Measurements from ENCODE around the gene ZNF554. TPM values are rescaled to one million over a fixed set of nuclear protein-coding genes. Genes with fewer than 3 reads are reported as not detected.
A peak's percentile ranks its signal among the peaks of the same experiment; 100 is the strongest.

Gene ZNF554
- total RNA-seq, 3 donors from 2014 or later (not counting 1 experiment from before 2014, with no cell fraction given), result 3.4 to 5.6 (median 3.7) TPM

DNA sequence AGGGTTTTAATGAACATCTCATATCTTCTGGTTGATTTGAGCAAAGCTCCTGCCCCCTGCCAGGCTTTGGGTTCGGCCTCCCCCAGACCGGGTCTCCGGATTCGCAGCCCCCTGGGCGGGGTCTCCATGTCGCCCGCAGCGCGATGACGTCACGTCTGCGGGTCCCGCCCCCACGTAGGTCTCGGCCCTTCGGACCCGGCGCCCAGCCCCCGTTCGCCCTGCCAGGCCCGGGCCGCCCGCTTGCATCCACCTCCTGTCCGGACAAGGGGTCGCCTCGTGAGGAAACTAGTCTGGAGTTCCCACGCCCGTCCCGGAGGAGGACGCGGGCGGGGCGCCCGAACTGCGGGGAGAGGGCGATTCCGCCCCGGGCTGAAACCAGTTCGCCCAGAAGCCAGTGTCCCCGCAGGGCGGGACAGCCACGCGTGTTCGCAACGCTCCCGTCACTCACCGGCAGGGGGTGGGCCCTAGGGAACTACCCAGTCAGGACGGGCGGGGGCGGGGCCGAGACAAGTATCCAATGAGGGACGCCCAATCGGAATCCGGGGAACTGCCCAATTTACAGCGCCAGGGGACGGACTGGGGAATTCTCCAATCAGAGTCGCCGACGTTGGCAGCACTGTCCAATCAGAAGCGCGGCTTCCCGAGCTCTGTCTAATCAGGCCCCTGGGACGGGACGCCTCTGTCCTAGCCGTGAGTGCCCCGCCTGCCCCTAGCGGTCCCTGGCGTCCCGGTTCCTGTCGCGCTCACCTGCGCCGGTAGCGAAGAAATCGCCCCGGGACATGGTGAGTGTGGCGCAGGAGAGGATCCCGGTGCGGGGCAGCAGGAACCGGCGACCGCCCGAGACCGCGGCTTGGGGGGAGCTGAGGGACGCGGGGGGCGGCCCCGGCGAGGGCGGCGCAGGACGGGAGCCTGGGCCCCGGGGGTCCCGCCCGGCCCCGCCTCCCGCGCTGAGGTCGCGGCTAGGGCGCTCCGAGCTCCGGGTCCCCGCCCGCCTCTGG, 21.4 kb downstream of the ZNF554 start, which contains the start of gene ZNF555:
Gene ZNF555 (plus strand): TSS at position 682 of the 998 bp plus-strand sequence. CDS start 98 bp downstream, at position 780.
- H3K4me1 Mint-ChIP-seq, result peaks cover 6 to 13% of the 10 kb centered on the region in 2 donors
- H3K27me3 Mint-ChIP-seq (ENCODE audit: low read depth in 2 of 2), result no peaks in the 10 kb centered on the region
- intact Hi-C loops (cut with micrococcal nuclease), result no loop called here
- DNase-seq (peak; percentile 96 to 99), ATAC-seq (peak; percentile 91 to 98 (median 95))
- H3K4me3 Mint-ChIP-seq, result peak within 1 kb of the TSS; percentile 94
- peak within 1 kb of the TSS; percentile 66 for H3K4me3 ChIP-seq (ENCODE audit: low read length)
- peak within 1 kb of the TSS; percentile 88 for H3K27ac ChIP-seq (ENCODE audit: low read length)
- H3K36me3 Mint-ChIP-seq, result peaks cover 6% of the 10 kb centered on the region
- H3K9me3 Mint-ChIP-seq, result peaks cover 0 to 4% of the 10 kb centered on the region in 2 donors
- peaks cover 13% of the 10 kb centered on the region for H3K4me1 ChIP-seq (ENCODE audit: control insufficient read depth, insufficient read depth, low read length)
- WGBS (ENCODE audit: insufficient coverage), result under 1% methylated on average over 106 of the region's 106 CpGs
- H3K36me3 ChIP-seq (ENCODE audit: control insufficient read depth, insufficient read depth, low read length), result no peaks in the 10 kb centered on the region
- peak within 1 kb of the TSS; percentile 91 to 93 for H3K27ac Mint-ChIP-seq
- H3K27me3 ChIP-seq (ENCODE audit: control insufficient read depth, insufficient read depth, low read length), result no peaks in the 10 kb centered on the region
- TF ChIP-seq, protein P1, sequence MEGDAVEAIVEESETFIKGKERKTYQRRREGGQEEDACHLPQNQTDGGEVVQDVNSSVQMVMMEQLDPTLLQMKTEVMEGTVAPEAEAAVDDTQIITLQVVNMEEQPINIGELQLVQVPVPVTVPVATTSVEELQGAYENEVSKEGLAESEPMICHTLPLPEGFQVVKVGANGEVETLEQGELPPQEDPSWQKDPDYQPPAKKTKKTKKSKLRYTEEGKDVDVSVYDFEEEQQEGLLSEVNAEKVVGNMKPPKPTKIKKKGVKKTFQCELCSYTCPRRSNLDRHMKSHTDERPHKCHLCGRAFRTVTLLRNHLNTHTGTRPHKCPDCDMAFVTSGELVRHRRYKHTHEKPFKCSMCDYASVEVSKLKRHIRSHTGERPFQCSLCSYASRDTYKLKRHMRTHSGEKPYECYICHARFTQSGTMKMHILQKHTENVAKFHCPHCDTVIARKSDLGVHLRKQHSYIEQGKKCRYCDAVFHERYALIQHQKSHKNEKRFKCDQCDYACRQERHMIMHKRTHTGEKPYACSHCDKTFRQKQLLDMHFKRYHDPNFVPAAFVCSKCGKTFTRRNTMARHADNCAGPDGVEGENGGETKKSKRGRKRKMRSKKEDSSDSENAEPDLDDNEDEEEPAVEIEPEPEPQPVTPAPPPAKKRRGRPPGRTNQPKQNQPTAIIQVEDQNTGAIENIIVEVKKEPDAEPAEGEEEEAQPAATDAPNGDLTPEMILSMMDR (IDR thresholded peaks at IDR 0.05), result peak; percentile 47
- peaks cover 2% of the 10 kb centered on the region for H3K9me3 ChIP-seq (ENCODE audit: control insufficient read depth, insufficient read depth, low read length)

DNA sequence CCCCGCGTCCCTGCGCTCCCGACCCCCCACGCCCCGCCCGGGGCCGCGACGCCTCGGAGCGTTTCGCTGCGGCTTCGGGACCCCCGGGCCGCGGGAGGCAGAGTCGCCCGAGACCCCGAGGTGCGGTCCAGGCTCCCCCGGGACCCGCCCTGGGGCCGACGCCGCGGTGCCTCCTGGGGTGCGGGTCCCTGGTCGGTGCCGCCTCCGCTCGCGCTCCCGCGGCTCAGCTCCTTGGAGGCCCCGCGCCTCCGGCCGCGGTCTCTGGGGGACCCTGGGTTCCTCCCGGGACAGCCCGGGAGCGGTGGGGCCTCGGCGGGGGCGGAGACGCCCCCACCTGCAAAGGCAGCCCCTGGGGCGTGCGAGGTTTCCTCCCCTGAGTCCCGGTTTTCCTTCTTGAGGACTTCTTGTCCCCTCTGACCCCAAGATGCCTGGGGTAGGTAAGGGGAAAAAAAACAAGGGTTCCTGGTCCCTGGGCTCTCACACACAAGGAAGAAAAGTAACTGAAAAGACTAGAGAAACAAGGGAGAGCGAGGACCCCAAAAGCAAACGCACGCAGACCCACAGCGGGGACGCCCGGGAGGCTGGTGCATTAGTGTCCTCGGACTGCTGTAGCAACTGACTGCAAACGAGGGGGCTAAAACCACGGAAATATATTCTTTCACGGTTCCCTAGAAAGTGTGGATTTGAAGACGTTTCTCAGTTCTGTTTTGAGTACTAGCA, 22.3 kb downstream of the ZNF554 start:
- peaks cover 0 to 2% of the 10 kb centered on the region in 2 donors for H3K9me3 Mint-ChIP-seq
- no peaks in the 10 kb centered on the region for H3K27me3 Mint-ChIP-seq (ENCODE audit: low read depth in 2 of 2)
- DNase-seq, result peak in 1 of 2 donors; percentile 23
- H3K4me1 ChIP-seq (ENCODE audit: control insufficient read depth, insufficient read depth, low read length), result peaks cover 13% of the 10 kb centered on the region
- ATAC-seq, result no peak
- H3K36me3 Mint-ChIP-seq, result no peaks in the 10 kb centered on the region
- no peaks in the 10 kb centered on the region for H3K36me3 ChIP-seq (ENCODE audit: control insufficient read depth, insufficient read depth, low read length)
- H3K4me3 Mint-ChIP-seq, result peak overlapping the region; percentile 65
- 6% methylated on average over 62 of the region's 62 CpGs for WGBS (ENCODE audit: insufficient coverage)
- peaks cover 6 to 13% of the 10 kb centered on the region in 2 donors for H3K4me1 Mint-ChIP-seq
- TF ChIP-seq, protein P1 (IDR thresholded peaks at IDR 0.05), result no peak
- H3K4me3 ChIP-seq (ENCODE audit: low read length), result peak overlapping the region; percentile 29
- intact Hi-C loops (cut with micrococcal nuclease), result no loop called here
- no peaks in the 10 kb centered on the region for H3K27me3 ChIP-seq (ENCODE audit: control insufficient read depth, insufficient read depth, low read length)
- H3K27ac Mint-ChIP-seq, result peak overlapping the region in 1 of 2 donors; percentile 57
- H3K27ac ChIP-seq (ENCODE audit: low read length), result no peak overlapping the region
- no peaks in the 10 kb centered on the region for H3K9me3 ChIP-seq (ENCODE audit: control insufficient read depth, insufficient read depth, low read length)

DNA sequence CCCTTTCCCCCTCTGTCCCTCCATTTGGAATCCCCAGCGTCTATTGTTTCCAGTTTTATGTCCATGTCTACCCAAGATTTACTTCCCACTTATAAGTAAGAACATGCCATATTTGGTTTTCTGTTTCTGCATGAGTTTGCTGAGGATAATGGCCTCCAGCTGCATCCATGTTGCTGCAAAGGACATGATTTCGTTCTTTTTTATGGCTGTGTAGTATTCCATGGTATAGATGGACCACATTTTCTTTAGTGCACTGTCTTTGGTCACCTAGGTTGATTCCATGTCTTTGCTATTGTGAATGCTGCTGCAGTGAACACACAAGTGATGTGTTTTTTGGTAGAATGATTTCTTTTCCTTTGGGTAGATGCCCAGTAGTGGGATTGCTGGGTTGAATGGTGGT, 25.4 kb downstream of the ZNF554 start:
- 98% methylated on average over 2 of the region's 2 CpGs for WGBS (ENCODE audit: insufficient coverage)

More for the DNA sequence above, 25.4 kb downstream of the ZNF554 start:
- TF ChIP-seq, protein P1 (IDR thresholded peaks at IDR 0.05), result no peak
- no peaks in the 10 kb centered on the region for H3K36me3 Mint-ChIP-seq
- H3K9me3 Mint-ChIP-seq, result no peaks in the 10 kb centered on the region
- H3K36me3 ChIP-seq (ENCODE audit: control insufficient read depth, insufficient read depth, low read length), result no peaks in the 10 kb centered on the region
- H3K4me1 ChIP-seq (ENCODE audit: control insufficient read depth, insufficient read depth, low read length), result peaks cover 13% of the 10 kb centered on the region
- H3K27ac Mint-ChIP-seq, result no peak overlapping the region
- no peak for ATAC-seq
- intact Hi-C loops (cut with micrococcal nuclease), result no loop called here
- H3K9me3 ChIP-seq (ENCODE audit: control insufficient read depth, insufficient read depth, low read length), result no peaks in the 10 kb centered on the region
- H3K27ac ChIP-seq (ENCODE audit: low read length), result no peak overlapping the region
- H3K27me3 Mint-ChIP-seq (ENCODE audit: low read depth in 2 of 2), result no peaks in the 10 kb centered on the region
- H3K4me1 Mint-ChIP-seq, result peaks cover 10 to 16% of the 10 kb centered on the region in 2 donors
- no peak overlapping the region for H3K4me3 ChIP-seq (ENCODE audit: low read length)
- H3K27me3 ChIP-seq (ENCODE audit: control insufficient read depth, insufficient read depth, low read length), result no peaks in the 10 kb centered on the region
- DNase-seq, result no peak
- no peak overlapping the region for H3K4me3 Mint-ChIP-seq
